ENCODE measurements around the gene TCP11L1. TPM values are rescaled to one million over a fixed set of nuclear protein-coding genes. Genes with fewer than 3 reads are reported as not detected.

TCP11L1 gene
- polyA plus RNA-seq, 1 donor: 10.5 TPM

DNA sequence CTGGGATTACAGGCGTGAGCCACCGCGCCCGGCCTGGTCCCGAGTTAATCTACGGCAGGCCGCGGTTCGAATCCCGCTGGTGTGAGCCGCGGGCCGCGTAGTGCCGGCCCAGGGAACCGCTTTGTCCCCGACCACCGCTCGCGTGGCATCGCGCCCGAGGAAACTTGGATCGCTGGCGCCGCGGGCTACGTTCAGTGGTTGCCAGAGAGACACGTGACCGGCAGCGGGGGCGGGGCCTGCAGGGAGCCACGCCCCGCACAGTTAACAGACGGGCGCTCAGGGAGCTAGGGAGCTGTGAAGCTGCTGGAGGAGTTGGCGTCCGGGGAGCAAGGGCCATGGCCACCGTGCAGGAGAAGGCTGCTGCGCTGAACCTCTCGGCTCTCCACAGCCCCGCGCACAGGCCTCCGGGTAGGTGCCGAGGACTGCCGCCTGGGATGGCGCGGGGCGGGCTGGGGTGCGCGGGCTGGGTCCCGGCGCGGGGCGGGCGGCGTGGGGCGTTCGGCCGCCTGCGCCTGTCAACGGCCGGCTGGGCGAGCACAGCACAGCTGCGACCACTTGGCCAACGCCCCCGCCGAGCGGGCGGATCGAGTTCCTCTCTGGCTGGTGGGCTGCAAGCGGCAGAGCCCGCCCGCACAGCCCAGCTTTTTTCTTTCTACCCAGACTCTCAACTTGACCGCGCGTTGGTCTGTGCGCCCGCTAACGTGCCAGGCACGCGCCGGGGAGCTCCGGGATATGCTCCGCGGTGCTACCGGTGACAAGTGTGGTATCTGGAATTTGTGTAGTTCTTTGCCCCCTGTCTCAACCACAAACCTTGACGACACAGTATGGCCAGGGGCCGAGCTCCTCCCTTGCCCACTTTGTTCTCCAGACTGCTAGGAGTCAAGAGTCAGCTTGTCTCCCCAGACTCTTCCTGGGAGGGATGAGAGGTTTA is 23.5 kb upstream of the TCP11L1 start, which contains the start of gene DEPDC7:
TSS of gene DEPDC7 (plus strand) at position 258 of the 931 bp plus-strand sequence. CDS start at position 336, 78 bp downstream.
- peaks cover 4% of the 10 kb centered on the region for H3K9me3 ChIP-seq (ENCODE audit: control insufficient read depth, low read depth, low read length)
- H3K27ac ChIP-seq (ENCODE audit: low read length): peak within 1 kb of the TSS; percentile 86
- peaks cover 41% of the 10 kb centered on the region for H3K4me1 ChIP-seq (ENCODE audit: control insufficient read depth, insufficient read depth, low read length)
- no CpG with 5 or more reads among the region's 89 CpGs for WGBS (ENCODE audit: insufficient coverage, low lambda C conversion rate)
- peak within 1 kb of the TSS; percentile 55 for H3K4me3 ChIP-seq (ENCODE audit: low read length)
- H3K36me3 ChIP-seq (ENCODE audit: control insufficient read depth, insufficient read depth, low read length): no peaks in the 10 kb centered on the region
- no peaks in the 10 kb centered on the region for H3K27me3 ChIP-seq (ENCODE audit: control insufficient read depth, insufficient read depth, low read length)
- DNase-seq: peak; percentile 91 to 95

DNA sequence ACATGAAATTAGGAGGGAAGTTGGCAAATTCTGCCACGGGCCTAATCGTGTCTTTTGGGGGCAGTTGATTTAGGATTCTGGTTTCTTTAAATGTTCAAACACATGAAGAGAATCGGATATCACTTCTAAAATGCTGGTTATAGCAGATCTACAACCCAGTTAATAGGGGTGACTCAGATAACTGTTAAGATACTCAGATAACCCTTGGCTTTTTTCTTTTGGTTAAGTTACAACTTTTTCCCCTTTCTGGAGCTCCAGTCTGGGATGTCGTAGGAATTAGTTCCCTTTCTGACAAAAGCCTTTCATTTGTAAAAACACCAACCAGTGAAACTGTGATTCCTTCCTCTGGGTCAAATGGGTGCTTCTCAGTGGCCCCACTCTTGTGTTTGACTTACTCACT is 22.7 kb upstream of the TCP11L1 start:
- H3K4me1 ChIP-seq (ENCODE audit: control insufficient read depth, insufficient read depth, low read length): peaks cover 39% of the 10 kb centered on the region
- peaks cover 4% of the 10 kb centered on the region for H3K9me3 ChIP-seq (ENCODE audit: control insufficient read depth, low read depth, low read length)
- H3K4me3 ChIP-seq (ENCODE audit: low read length): peak overlapping the region; percentile 55
- H3K36me3 ChIP-seq (ENCODE audit: control insufficient read depth, insufficient read depth, low read length): no peaks in the 10 kb centered on the region
- peak overlapping the region; percentile 86 for H3K27ac ChIP-seq (ENCODE audit: low read length)
- no peak for DNase-seq
- no peaks in the 10 kb centered on the region for H3K27me3 ChIP-seq (ENCODE audit: control insufficient read depth, insufficient read depth, low read length)
- 37% methylated on average over 3 of the region's 4 CpGs for WGBS (ENCODE audit: insufficient coverage, low lambda C conversion rate)

- peaks cover 39% of the 10 kb centered on the region for H3K4me1 ChIP-seq (ENCODE audit: control insufficient read depth, insufficient read depth, low read length)
- H3K9me3 ChIP-seq (ENCODE audit: control insufficient read depth, low read depth, low read length): peaks cover 4% of the 10 kb centered on the region
- H3K36me3 ChIP-seq (ENCODE audit: control insufficient read depth, insufficient read depth, low read length): no peaks in the 10 kb centered on the region
- no peaks in the 10 kb centered on the region for H3K27me3 ChIP-seq (ENCODE audit: control insufficient read depth, insufficient read depth, low read length)
- H3K27ac ChIP-seq (ENCODE audit: low read length): peak overlapping the region; percentile 86
- no CpG with 5 or more reads among the region's 9 CpGs for WGBS (ENCODE audit: insufficient coverage, low lambda C conversion rate)
- peak overlapping the region; percentile 55 for H3K4me3 ChIP-seq (ENCODE audit: low read length)
- peak in 1 of 2 donors; percentile 66 for DNase-seq
These were observed 21.9 kb upstream of the TCP11L1 start for GRCh38 chr11:33017478-33017877.

GRCh38 chr11:33017965-33018364 is 21.4 kb upstream of the TCP11L1 start:
- peak in 1 of 2 donors; percentile 81 for DNase-seq
- Histone ChIP-seq H3K9me3 (ENCODE audit: control insufficient read depth, low read depth, low read length) (peaks cover 4% of the 10 kb centered on the region), H3K27ac (ENCODE audit: low read length) (peak overlapping the region; percentile 86), H3K27me3 (ENCODE audit: control insufficient read depth, insufficient read depth, low read length) (no peaks in the 10 kb centered on the region), H3K36me3 (ENCODE audit: control insufficient read depth, insufficient read depth, low read length) (no peaks in the 10 kb centered on the region), H3K4me3 (ENCODE audit: low read length) (peak overlapping the region; percentile 55), H3K4me1 (ENCODE audit: control insufficient read depth, insufficient read depth, low read length) (peaks cover 41% of the 10 kb centered on the region)
- WGBS (ENCODE audit: insufficient coverage, low lambda C conversion rate): 60% methylated on average over 1 of the region's 3 CpGs

DNA sequence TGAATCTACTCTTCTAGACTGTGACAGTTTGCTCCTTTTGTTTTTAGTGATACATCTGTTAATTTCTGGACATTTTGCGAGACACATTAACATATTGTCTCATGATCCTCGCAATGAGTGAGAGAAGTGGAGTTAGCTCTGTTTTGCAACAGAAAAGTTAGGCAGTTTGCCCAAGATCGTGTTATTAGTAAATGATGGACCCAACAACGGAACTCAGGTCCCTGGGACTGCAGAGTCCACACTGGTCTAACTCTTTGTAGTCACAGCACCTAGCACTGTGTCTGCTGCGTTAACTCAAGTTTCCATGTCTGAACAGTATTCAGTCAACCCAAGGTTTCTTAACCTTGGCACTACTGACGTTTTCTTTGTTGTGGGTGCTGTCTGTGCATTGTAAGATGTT is 20.5 kb upstream of the TCP11L1 start:
- no peak for DNase-seq
- Histone ChIP-seq H3K27ac (ENCODE audit: low read length) (peak overlapping the region; percentile 86), H3K27me3 (ENCODE audit: control insufficient read depth, insufficient read depth, low read length) (no peaks in the 10 kb centered on the region), H3K36me3 (ENCODE audit: control insufficient read depth, insufficient read depth, low read length) (no peaks in the 10 kb centered on the region), H3K9me3 (ENCODE audit: control insufficient read depth, low read depth, low read length) (peaks cover 4% of the 10 kb centered on the region), H3K4me1 (ENCODE audit: control insufficient read depth, insufficient read depth, low read length) (peaks cover 40% of the 10 kb centered on the region), H3K4me3 (ENCODE audit: low read length) (no peak overlapping the region)
- no CpG with 5 or more reads among the region's 6 CpGs for WGBS (ENCODE audit: insufficient coverage, low lambda C conversion rate)

DNA sequence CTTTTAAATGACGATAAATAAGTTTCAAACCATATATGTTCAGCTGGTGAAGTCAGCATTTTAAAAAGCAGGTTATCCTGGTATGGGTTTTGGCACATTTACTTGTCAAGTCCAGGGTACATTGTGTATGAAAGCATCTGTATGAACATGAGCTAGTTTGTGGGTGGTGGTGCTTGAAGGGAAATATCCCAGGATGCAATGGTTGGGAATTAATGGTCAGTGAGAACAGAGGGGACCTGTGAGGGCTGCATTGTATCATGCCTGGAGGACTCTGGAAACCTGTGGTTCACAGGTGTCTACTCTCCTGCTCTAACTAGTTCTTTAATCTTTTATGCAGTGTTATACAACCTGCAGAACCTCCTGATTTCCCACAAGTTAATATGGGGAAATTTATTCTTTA is 17.9 kb upstream of the TCP11L1 start:
- no peaks in the 10 kb centered on the region for H3K27me3 ChIP-seq (ENCODE audit: control insufficient read depth, insufficient read depth, low read length)
- H3K36me3 ChIP-seq (ENCODE audit: control insufficient read depth, insufficient read depth, low read length): peaks cover 2% of the 10 kb centered on the region
- no peaks in the 10 kb centered on the region for H3K9me3 ChIP-seq (ENCODE audit: control insufficient read depth, low read depth, low read length)
- peak overlapping the region; percentile 69 for H3K27ac ChIP-seq (ENCODE audit: low read length)
- peak in 1 of 2 donors; percentile 11 for DNase-seq
- peaks cover 35% of the 10 kb centered on the region for H3K4me1 ChIP-seq (ENCODE audit: control insufficient read depth, insufficient read depth, low read length)
- no peak overlapping the region for H3K4me3 ChIP-seq (ENCODE audit: low read length)
- WGBS (ENCODE audit: insufficient coverage, low lambda C conversion rate): 80% methylated on average over 1 of the region's 1 CpG

DNA sequence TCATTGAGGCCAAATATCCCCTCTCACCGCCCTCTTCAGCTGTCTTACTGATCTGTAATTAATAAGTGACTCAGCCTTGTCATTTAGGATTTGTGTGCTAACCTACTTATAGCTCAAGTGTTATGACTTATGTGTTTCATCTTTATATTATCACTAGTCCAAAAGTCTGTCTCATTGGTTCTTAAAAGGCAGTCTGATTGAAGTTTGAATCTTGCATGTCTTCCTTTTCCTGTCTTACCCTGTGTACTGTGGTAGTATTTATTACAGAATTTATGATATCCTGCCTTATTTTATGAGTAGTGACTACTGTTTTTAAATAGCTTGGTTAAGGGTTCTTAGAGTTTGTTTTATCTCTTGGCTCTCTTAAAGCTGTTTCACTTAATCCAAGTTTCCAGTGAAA is 17.4 kb upstream of the TCP11L1 start:
- no CpG with 5 or more reads among the region's 1 CpG for WGBS (ENCODE audit: insufficient coverage, low lambda C conversion rate)
- no peak overlapping the region for H3K4me3 ChIP-seq (ENCODE audit: low read length)
- no peaks in the 10 kb centered on the region for H3K9me3 ChIP-seq (ENCODE audit: control insufficient read depth, low read depth, low read length)
- H3K36me3 ChIP-seq (ENCODE audit: control insufficient read depth, insufficient read depth, low read length): peaks cover 6% of the 10 kb centered on the region
- no peaks in the 10 kb centered on the region for H3K27me3 ChIP-seq (ENCODE audit: control insufficient read depth, insufficient read depth, low read length)
- DNase-seq: peak; percentile 41 to 85
- peak overlapping the region; percentile 69 for H3K27ac ChIP-seq (ENCODE audit: low read length)
- peaks cover 35% of the 10 kb centered on the region for H3K4me1 ChIP-seq (ENCODE audit: control insufficient read depth, insufficient read depth, low read length)

DNA sequence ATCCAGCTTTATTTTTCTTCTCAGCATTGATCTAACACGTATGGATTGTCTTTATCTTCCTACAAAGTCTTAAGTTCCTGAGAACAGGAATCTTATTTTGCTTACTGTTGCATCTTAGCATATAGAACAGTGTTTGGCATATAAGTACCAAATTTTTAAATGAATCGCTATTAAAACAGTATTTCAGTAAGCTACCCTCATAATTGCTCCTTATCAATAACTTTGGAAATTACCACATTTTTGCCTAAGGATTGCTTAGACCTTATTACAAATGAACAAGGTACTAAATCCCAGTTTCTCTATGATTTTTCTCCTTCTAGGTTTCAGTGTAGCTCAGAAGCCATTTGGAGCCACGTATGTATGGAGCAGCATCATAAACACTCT is 14.0 kb upstream of the TCP11L1 start:
- Histone ChIP-seq H3K9me3 (ENCODE audit: control insufficient read depth, low read depth, low read length) (no peaks in the 10 kb centered on the region), H3K27ac (ENCODE audit: low read length) (no peak overlapping the region), H3K27me3 (ENCODE audit: control insufficient read depth, insufficient read depth, low read length) (no peaks in the 10 kb centered on the region), H3K4me1 (ENCODE audit: control insufficient read depth, insufficient read depth, low read length) (peaks cover 20% of the 10 kb centered on the region), H3K36me3 (ENCODE audit: control insufficient read depth, insufficient read depth, low read length) (peaks cover 9% of the 10 kb centered on the region), H3K4me3 (ENCODE audit: low read length) (no peak overlapping the region)
- DNase-seq: no peak
- 80% methylated on average over 2 of the region's 3 CpGs for WGBS (ENCODE audit: insufficient coverage, low lambda C conversion rate)

DNA sequence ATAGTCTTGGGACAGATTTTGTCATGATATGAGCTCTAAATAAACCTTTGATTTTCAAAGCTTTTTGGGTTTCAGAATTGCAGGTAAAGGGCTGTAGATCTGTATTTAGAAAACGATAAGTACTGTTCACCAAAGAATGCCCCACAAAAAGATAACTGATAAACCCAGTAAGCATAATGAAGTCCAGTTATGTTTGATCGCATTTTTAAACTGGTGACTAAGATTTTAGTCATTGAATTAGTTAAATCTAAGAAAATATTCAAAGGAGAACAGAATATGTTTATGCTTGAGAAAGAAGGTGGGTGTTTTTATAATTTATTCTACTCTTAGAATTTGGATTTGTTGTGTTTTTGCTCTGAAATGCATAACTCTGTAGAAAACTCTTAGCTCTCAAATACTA is 12.1 kb upstream of the TCP11L1 start:
- H3K4me1 ChIP-seq (ENCODE audit: control insufficient read depth, insufficient read depth, low read length): peaks cover 8% of the 10 kb centered on the region
- WGBS (ENCODE audit: insufficient coverage, low lambda C conversion rate): 83% methylated on average over 2 of the region's 2 CpGs

DNA sequence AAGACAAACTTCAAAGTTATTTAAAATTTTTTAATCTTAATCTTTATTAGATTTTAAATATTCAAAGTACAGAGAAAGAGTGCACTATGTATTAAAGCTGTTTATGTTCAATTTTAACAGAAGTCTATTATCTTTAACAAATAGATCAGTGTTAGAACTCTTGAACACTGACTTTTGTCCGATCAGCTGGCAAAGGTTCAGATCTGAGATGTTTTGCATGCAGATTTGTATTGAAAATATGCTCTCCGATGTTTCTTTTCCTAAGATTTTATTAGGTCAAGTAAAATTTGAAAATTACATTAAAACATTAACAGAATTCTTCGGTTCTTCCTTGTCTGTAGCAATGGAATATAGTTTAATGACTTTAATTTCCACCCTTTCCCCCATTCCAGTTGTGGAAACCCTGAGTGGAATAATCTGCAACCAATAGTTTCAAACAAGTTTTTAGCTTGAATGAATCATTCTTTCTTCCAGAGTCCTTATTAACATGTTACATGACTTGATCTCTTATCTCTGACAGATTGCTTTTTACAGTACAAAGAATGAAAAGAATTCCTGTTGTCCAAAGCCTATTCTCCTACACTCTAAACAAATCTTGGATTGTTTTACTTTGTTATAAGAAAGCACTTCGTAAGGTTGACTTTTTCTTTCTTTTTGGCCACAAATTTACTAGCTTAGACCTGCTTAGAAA is 11.4 kb upstream of the TCP11L1 start:
- no peak overlapping the region for H3K27ac ChIP-seq (ENCODE audit: low read length)
- H3K4me1 ChIP-seq (ENCODE audit: control insufficient read depth, insufficient read depth, low read length): peaks cover 3% of the 10 kb centered on the region
- H3K9me3 ChIP-seq (ENCODE audit: control insufficient read depth, low read depth, low read length): no peaks in the 10 kb centered on the region
- no peaks in the 10 kb centered on the region for H3K27me3 ChIP-seq (ENCODE audit: control insufficient read depth, insufficient read depth, low read length)
- no peak for DNase-seq
- peaks cover 14% of the 10 kb centered on the region for H3K36me3 ChIP-seq (ENCODE audit: control insufficient read depth, insufficient read depth, low read length)
- no peak overlapping the region for H3K4me3 ChIP-seq (ENCODE audit: low read length)
- WGBS (ENCODE audit: insufficient coverage, low lambda C conversion rate): 86% methylated on average over 2 of the region's 4 CpGs

More for the DNA sequence above, 12.1 kb upstream of the TCP11L1 start:
- peaks cover 14% of the 10 kb centered on the region for H3K36me3 ChIP-seq (ENCODE audit: control insufficient read depth, insufficient read depth, low read length)
- DNase-seq: no peak
- H3K27ac ChIP-seq (ENCODE audit: low read length): no peak overlapping the region
- no peaks in the 10 kb centered on the region for H3K9me3 ChIP-seq (ENCODE audit: control insufficient read depth, low read depth, low read length)
- no peaks in the 10 kb centered on the region for H3K27me3 ChIP-seq (ENCODE audit: control insufficient read depth, insufficient read depth, low read length)
- no peak overlapping the region for H3K4me3 ChIP-seq (ENCODE audit: low read length)
